Transverse colon (tissue), 4 donors: Measurements from ENCODE around the gene ZNF334.

Experiments
- CTCF ChIP-seq, 5 experiments: fragments of 200-600 bp in 3 of 5; fragments of 450-650 bp in 2 of 5; sonication (generic) in 3 of 5; IDR thresholded peaks; 1 replicate in 2 of 5; 2 replicates in 3 of 5; pipeline ENCODE4 v1.5.1; 2016 to 2017; ENCODE audit warnings: antibody characterized with exemption in 5 of 5, inconsistent platforms in 3 of 5, mild to moderate bottlenecking in 2 of 5, moderate library complexity in 1 of 5
- EP300 ChIP-seq: sonication (generic); formaldehyde crosslinking; IDR thresholded peaks from one replicate; pipeline ENCODE4 v1.6.1; 2017; ENCODE audit warnings: antibody characterized with exemption, low read depth
- POLR2A ChIP-seq: fragments of 450-650 bp; IDR thresholded peaks from one replicate; pipeline ENCODE4 v1.6.1; 2016; ENCODE audit warnings: antibody characterized with exemption, mild to moderate bottlenecking, moderate library complexity
- POLR2AphosphoS5 ChIP-seq, 3 donors: sonication (generic); formaldehyde crosslinking; IDR thresholded peaks; one replicate each; pipeline ENCODE4 v1.6.1; 2016; ENCODE audit warnings: antibody characterized with exemption in 3 of 3

- TF ChIP-seq POLR2AphosphoS5 (IDR thresholded peaks at IDR 0.05) (no peak), CTCF (IDR thresholded peaks at IDR 0.05) (no peak), POLR2A (no peak), EP300 (no peak)
Observed at GRCh38 chr20:46484954-46485353, 28.4 kb downstream of the ZNF334 start.
